Right kidney (tissue), 1 donor: ENCODE data around the gene SPAG17.

Experiments used
- DNase-seq: peaks from one replicate; pipeline ENCODE4 v3.0.0-alpha.2; 2016

The SPAG17 gene

DNA sequence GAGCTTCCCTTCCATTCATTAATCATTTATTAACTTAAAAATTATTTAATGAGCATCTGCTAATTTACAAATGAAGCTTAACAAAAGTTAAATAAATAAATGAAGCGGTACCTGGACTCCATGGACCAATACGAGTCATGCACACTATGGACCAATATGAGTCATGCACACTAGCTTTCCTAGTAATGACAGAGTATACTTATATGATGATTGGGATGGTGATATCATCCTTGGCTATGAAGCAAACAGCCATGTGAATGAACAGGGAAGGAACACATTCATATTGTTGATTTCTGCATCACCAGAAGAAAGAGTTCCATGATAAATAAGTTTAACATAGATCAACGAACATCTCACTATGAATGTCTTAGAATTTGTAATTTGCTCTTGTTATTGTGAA, 109.9 kb downstream of the SPAG17 start:
- no peak for DNase-seq

DNA sequence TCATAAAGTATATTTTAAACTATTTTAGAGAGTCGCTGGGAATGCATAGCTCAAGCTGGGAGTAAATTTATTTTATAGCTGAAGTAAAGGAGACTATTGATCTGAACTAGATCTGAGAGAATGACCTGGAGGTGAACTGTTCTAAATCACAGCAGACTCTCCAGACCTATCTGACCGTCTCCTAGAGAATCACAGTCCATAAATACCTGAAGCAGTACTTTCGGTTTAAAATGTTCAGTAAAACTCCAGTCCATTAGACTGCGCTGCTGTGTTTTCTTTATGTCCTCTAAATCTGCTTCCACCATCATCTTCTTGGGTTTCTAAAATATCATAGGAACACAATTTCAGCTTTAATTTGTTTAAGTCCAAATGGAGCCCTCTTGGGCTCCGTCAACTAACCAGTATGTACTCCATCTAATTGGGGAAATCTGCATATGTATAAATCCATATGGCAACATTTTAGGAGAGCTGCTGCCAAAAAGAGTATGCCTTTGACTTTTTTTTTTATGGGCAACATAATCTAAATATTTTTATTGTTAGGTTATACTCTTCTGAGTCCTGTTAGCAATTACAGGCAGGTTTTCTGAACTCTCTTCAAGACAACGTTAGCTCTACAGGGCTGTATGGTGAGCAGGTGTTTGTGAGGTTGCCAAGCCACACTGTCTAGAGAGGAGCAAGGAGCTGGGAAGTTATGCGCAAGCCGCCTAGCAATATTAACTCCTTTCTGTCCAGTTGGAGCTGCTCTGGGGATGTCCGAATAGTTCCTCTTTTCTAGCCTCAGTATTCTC, 111.2 kb downstream of the SPAG17 start:
- DNase-seq = no peak

DNA sequence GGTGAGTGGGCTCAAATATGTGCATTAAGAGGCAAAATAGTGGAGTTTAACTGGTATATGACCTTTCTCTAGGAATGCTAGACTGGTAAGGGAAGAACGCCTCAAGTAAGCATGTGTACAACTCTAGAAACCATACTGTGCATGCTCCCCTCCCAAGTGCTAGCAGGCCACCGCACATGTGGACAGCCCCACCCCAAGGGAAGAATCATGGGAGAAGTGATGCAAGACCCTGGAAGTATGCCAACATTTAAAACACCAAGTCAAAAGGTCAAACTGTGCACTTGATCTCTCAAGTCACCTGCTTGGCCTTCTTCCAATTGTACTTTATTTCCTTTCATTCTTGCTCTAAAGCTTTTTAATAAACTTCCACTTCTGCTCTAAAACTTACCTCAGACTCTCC, 135.0 kb downstream of the SPAG17 start:
- no peak for DNase-seq

DNA sequence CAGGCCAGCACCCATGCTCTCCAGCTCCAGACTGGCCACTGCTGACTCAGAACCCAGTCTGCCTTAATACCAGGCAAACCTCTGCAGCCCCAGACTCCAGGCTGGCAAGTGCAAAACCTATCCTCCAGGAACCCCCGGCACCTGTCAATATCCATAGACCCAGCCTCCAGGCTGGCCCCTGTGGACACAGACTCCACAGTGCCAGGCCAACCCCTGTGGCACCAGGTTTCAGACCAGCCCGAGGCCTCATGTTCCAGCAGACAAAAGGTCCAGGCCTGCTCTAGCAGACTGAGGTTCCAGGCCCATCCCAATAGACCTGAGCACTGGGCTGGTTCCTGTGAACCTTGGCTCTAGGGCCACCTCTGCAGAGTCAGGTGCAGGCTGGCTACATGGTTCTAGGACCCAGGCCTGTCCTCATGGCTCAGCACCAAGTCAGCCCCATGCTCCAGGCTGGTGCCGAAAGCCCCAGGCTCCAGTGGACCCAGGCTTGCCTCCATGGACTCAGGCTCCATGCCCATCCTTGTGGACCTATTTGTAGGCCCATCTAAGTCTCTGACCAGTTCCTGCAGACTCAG, 137.3 kb downstream of the SPAG17 start:
- no peak for DNase-seq

DNA sequence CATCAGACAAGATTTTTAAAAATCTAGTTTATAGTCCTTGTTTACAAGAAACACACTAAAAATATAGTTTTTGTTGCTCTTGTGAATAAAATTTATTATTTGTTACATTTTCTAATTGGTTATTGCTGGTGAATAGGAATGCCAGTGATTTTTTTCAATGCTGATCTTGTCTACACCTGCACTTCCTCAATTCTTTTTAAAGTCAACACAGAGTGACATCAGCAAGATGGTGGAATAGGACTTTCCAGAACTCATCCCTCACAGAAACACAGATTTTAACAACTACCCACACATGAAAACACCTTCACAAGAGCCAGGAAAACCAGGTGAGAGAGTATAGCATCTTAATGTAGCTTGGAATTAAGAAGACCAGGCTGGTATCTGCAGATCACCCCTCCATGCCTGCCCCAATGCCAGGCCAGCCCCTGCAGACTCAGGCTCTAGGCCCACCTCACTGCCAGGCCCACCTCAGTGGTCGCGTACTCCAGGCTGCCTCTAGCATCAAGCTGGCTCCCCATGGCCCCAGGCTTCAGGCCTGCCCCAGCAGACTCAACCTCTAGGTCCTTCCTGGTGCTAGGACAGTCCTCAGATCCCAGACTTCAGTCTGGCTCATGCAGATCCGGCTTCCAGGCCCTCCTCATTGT, 137.9 kb downstream of the SPAG17 start:
- no peak for DNase-seq

DNA sequence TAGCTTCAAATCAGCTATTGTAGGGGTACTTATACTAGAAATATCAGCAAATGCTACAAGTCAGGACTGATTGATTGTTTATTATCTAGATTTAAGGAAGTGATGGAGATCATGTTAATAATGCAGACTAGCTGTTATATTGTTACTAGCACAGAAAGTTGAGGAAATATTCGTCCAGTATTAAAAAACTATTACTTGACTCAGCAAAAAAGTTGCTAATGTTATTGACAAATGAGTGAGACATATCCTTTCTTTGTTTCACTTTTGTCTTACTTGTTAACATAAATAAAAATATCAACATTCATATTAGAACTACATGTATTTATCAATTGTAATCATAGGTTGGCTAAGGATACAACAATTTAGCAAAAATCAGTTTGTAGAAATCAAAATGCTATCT, 141.4 kb downstream of the SPAG17 start:
- no peak for DNase-seq

DNA sequence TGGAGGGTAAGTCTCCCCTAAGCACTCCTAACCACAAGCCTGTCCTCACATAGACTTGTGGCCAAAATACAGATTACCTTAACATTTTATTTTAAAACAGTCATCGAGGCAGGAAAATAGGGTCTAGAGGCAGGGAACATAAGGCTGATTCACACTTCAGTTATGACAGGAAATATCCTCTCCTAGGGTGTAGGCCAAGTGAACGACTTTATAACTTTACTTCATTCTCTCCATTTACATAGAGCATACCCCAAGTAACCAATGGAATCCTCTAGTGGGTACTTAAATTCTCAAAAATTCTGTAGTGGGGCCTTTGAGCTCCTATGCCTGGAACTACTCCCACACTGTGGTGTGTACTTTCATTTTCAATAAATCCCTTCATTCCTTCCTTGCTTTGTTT, 142.5 kb downstream of the SPAG17 start:
- no peak for DNase-seq

DNA sequence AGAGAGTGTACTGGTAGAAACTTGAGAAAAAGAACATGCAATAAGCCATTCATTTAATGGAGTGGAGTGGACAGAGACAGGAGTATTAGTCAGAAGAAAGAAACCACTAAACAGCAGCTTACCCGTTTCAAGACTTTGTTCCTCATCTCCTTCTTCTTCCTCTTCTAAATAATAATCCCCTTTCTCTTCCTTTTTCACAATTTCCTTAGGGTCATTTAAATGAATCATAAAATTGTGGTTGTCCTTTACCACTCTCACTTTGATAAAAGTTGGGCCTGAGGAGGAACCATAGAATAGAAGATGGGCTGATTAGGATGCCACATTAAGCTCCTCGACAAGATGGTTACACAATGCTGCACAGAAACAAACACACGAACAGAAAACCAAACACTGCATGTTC, 145.9 kb downstream of the SPAG17 start:
- no peak for DNase-seq

DNA sequence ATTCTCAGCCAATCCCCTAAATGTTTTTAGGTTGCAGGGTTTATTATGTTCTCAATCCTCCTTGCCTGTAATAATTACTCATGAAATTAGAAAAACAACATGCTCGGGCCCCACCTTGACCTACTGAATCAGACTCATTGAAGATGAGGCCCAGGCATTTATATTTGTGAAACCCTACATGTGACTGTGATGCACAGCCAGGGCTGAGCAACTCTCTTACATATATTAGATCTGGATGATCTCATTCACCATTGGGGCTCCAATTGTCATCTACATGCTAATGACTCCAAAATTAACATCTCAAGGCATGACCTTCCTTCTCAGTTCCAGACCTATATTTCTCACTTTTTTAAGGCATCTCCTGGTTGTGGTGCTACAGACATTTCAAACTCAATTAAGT, 152.1 kb downstream of the SPAG17 start:
- no peak for DNase-seq

DNA sequence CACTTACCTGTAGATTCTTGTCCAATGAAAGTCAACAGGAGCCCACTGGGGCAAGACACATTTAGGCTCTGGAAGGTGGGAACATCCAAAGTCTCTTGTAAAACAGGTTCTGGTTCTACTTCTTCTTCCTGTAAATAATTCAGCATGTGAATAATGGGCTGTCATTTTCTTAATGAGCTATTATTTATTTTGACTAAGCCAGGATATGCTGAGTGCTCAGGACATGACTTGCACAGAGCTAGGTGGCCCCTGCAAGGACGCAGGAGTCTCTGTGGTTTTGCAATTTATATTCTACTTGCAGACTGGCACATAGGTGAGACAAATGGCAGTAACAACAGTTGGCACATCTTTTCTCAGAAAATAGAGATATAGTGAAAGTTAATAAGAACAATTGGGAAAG, 156.8 kb downstream of the SPAG17 start:
- no peak for DNase-seq

DNA sequence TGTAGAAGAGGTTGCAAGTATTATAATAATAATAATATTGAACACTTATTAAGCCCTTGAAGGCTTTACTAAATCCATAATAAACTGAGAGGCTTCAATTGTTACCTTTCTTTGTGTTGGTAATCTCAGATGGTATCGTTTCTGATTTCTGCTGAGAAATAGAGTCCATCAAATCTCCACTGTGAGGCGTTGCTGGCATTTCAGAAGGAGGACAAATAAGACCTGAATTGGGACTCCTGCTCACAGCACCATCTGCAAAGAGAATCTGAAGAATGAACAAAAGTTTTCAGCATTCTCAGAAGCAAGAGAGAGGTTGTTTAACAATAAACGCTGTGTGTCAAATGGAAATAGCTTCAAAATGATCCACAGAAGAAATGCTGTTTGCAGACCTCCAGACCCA, 161.8 kb downstream of the SPAG17 start:
- no peak for DNase-seq

DNA sequence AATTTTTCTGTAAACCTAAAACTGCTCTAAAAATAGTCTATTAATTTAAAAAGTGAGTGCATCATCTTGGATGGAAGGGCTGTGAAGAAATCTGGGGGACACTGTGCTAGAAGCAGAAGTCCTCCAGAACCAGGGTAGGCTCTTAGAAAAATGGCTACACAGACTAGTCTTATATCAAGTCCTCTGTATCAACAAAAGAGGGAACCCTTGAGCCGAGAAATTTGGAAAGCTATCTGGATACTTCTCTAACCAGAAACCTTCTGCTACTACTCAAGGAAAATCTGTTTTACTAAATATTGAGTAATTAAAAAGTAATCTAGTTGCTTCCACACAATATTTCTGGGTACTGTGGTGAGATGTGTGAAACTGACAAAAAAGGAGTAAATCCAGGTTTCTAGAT, 163.4 kb downstream of the SPAG17 start:
- no peak for DNase-seq

DNA sequence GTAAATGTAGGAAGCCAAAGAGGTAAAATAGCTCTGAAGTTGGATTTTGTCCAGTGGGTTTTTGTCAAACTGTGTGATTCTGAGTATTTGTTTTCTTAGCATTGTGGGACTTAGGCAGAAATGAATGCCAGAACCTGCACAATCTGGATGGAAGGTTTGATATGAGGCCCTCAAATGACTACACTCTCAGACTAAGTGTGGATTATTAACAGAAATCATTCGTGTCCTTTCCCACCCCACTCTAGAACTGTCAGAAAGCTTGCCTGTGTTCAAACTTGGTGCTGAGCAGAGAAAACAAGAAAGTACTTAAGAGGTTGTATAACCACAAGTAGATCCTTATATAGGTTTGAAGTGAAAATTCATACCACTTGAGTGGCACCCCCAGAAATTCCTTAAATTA, 167.0 kb downstream of the SPAG17 start:
- DNase-seq = no peak

DNA sequence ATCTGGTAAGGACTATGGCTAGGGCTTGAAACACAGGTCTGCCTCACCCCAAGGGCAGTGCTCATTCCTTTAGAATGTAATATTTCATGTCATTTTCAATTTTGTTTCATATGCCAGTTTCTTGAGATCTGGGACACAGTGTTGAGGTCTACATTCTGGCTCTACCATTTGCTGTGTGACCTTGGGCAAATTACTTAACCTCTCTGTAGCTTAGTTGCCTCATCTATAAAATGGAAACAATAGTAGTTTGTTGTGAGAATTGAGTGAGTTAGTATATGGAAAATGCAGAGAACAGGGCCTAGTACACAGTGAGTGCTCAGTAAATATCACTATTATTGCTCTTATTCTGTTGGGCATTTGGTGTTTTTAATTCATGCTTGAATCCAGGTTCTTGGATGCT, 171.1 kb downstream of the SPAG17 start:
- no peak for DNase-seq

DNA sequence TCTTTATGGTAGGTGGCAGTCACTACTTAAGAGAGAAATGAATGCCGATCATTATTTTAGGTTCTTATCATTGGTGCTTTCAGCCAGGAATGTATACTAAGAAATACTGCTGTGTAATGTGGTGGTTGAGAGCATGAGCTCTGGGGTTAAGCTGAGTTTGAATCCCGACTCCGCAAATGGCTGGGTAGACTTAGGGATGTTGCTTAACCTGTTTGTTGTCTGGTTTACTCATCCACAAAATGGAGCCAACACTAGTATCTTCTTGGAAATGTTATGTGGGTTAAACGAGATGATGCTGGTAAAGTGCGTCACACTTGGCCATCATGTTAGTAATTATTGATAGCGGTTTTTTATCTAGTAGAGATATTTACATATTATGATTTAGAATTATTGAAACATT, 171.7 kb downstream of the SPAG17 start:
- no peak for DNase-seq

DNA sequence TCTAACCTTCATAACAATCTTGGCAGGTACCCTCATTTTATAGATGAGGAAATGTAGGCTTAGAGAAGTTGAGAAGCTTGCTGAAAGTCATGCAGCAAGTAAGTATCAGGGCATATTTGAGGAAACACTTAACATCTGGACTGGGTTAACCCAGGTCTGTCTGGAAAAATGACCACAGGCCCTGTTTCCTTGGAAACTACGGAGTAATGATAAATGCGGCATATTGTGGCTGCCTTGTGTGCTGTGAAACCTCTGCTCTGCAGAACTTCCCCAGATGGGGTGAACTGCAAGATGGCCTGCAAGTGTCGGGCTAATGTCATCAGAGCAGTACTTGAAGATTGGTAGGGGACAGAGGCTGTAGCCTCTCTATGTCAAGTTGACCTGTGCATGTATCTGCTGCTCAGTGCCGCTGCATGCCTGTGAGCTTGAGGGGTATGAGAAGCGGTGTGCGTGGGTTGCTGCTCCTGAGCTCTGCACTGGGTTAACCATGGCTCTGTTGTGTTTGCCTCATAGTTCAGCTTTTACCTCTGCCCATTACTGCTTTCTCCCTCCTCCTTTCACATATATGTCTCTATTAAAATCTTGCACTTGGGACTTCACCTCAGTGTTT, 172.4 kb downstream of the SPAG17 start:
- DNase-seq = no peak

DNA sequence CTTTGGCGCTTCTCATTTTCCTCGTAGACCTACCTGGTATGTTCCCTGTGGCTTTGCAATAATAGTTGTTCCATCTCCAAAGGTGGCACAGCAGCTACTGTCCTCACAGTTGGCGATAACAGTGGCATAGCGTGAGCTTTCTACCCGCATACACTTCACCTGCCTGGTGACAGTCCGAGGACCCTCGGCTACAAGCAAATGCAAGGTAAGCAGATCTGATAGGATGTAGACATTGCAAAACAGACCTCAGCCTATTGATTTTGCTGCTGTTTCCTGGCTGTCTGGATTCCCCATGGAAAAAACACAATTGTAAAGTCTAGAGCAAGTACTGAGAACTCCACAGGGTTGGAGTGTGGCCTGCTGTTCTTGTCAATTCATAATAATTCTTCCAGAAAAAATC, 177.0 kb downstream of the SPAG17 start:
- DNase-seq = no peak

DNA sequence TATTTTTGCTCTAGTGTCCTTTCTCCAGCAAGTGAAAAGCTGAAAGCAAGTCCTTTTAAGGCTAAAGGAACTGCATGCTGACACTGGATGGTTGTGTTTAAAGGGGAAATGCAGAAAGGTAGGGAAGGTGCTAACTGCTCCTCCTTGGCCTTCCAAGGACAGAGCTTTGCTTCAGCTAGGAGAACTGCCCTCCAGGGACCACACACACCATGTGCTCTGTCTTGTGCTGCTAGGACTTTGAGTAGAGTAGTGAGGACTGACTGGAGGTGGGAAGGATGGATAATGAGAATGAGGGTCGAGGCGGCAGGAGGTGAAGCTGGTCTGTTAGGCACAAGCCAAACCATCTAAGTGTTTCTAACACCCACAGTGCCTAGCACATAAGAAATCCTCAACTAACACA, 177.6 kb downstream of the SPAG17 start:
- DNase-seq = no peak

DNA sequence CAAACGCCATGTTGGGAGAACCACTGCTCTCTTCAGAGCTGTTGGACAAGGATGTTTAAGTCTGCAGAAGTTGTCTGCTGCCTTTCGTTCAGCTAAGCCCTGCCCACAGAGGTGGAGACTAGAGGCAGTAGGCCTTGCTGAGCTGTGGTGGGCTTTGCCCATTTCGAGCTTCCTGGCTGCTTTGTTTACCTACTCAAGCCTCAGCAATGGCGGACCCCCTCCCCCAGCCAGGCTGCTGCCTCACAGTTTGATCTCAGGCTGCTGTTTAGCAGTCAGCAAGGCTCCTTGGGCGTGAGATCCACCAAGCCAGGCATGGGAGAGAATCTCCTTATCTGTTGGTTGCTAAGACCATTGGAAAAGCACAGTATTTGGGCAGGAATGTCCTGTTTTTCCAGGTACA, 180.7 kb downstream of the SPAG17 start:
- DNase-seq = no peak

DNA sequence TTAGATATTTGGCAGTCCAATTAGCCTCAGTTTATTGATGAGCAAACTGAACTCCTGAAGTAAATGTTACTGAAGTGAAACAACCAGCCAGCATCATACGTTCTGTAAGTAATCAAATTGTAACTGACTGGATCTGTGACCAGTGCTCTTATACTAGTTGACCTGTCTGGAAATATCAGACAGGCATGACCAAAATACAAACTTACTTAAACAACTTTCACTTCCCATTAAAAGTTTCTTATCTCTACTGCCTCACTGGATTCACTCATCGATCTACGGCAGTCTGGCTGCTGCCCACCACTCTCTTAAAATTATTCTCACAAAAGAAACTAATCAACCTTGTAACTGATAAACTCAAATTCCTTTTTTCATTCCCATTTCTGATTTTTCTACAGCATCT, 199.1 kb downstream of the SPAG17 start:
- DNase-seq = no peak

DNA sequence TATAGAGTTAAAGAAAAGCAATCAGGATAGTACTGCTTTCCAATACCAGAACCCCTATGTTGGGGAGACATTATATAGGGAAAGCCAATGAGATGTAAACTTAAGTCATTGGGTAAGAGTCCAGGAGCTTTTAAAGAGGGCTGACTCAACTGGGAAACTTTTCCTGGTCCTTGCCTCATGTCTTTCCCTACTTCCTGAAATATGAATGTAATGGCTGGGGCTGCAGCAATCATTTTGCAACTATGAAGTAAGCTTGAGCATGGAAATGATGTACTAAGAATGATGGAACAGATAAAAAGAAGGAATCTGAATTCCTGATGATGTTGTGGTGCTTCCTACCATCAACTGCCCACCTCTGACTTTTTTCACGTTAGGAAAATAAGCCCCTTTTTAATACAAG, 199.8 kb downstream of the SPAG17 start:
- DNase-seq = no peak

DNA sequence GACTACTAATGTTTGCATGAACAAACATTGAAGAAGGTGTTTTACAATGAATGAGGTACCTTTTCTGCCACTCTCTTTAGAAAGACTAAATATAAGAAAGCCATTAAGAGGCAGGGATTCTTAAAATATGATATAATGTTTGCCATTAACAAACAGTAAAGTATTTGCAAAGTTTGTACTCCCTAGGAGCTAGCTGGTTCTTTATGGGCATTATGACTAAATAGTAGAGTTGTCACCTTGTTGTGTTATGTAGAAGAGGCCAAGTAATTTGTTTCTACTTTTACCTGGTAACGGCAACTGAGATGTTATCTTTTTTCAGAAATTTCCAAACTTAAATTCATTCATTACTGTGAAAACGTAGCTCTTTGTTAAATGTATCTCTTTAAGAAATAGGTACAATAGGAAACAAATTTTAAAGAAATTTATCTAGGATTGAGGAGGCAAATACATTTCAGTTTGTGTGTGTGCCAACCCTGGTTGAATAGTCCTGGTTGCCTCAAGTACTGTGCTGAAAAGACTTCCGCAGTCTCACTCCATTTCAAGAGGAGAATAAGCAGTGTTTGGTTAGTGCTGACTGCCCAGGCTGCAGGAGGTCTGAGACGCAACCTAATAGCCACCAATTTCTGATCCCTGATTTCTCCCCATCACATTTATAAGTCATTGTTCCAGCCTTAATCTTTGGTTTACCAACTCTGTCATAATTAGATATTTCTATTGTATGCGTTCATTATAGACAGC, 203.4 kb downstream of the SPAG17 start:
- DNase-seq = no peak

DNA sequence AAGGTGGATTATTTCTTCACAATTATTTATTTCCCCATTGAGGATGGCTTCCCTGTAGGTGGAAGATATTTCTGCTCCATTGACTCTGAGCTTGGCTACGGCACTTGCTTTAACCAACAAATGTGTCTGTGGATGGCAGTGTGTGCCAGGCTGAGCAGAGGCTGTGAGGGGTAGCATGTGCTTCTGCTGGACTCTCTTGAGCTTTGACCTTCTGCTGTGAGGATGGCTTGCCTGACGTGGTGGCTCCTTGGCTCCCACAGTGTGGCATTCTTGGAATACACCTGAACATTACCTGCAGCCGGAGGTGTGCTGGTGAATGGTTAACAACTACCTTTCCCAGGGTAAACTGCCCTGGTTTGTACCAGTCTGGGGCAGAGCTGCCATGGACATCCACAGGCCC, 208.6 kb downstream of the SPAG17 start:
- DNase-seq = no peak
